Loucy (cell line): ENCODE results near the gene MYH9.

Experiments
- H2AFZ ChIP-seq: fragments of 200-600 bp; sonication (generic); 2 replicates; pipeline ENCODE4 v1.6.0; 2016; ENCODE audit warnings: antibody characterized with exemption, mild to moderate bottlenecking, low read length, moderate library complexity
- H3F3A ChIP-seq: fragments of 200-600 bp; 2 replicates; pipeline ENCODE4 v1.6.0; 2016; ENCODE audit warnings: antibody characterized with exemption, low read depth, mild to moderate bottlenecking
- H3K27me3 ChIP-seq: fragments of 200-600 bp; sonication (generic); 2 replicates; pipeline ENCODE4 v1.6.1; 2014; ENCODE audit warnings: low read length, mild to moderate bottlenecking; ENCODE audit not compliant: insufficient read depth, poor library complexity, severe bottlenecking
- H3K36me3 ChIP-seq: fragments of 200-600 bp; sonication (generic); 2 replicates; pipeline ENCODE4 v1.6.1; 2016; ENCODE audit warnings: low read length; ENCODE audit not compliant: insufficient read depth
- H3K4me1 ChIP-seq: fragments of 200-600 bp; sonication (generic); 2 replicates; pipeline ENCODE4 v1.5.1; 2014; ENCODE audit warnings: low read length, mild to moderate bottlenecking; ENCODE audit not compliant: insufficient read depth, poor library complexity, severe bottlenecking
- H3K4me2 ChIP-seq: fragments of 200-600 bp; sonication (generic); 2 replicates; pipeline ENCODE4 v1.6.0; 2014; ENCODE audit warnings: antibody characterized with exemption, low read length, low read depth, mild to moderate bottlenecking; ENCODE audit not compliant: poor library complexity, severe bottlenecking
- H3K4me3 ChIP-seq: fragments of 200-600 bp; sonication (generic); 2 replicates; pipeline ENCODE4 v1.5.1; 2014; ENCODE audit warnings: low read length, mild to moderate bottlenecking, mixed read lengths; ENCODE audit not compliant: poor library complexity, severe bottlenecking
- H3K79me2 ChIP-seq: fragments of 200-600 bp; sonication (generic); 2 replicates; pipeline ENCODE4 v1.6.1; 2014; ENCODE audit warnings: low read length; ENCODE audit not compliant: insufficient read depth
- H3K9ac ChIP-seq: fragments of 200-600 bp; sonication (generic); 2 replicates; pipeline ENCODE4 v1.6.0; 2014; ENCODE audit warnings: mild to moderate bottlenecking, low read depth, low read length, moderate library complexity; ENCODE audit not compliant: poor library complexity, severe bottlenecking
- H3K9me2 ChIP-seq: fragments of 200-600 bp; sonication (generic); replicated peaks from 2 replicates; pipeline ENCODE4 v1.6.1; 2016; ENCODE audit warnings: low read depth, low read length, mixed read lengths
- H3K9me3 ChIP-seq: fragments of 200-600 bp; sonication (generic); 2 replicates; pipeline ENCODE4 v1.6.1; 2014; ENCODE audit warnings: mild to moderate bottlenecking, antibody characterized with exemption, low read length, low read depth; ENCODE audit not compliant: insufficient read depth
- H4K20me1 ChIP-seq: fragments of 200-600 bp; sonication (generic); 2 replicates; pipeline ENCODE4 v1.6.0; 2014; ENCODE audit warnings: antibody characterized with exemption, low read length, mild to moderate bottlenecking; ENCODE audit not compliant: insufficient read depth, poor library complexity, severe bottlenecking
- EZH2phosphoT487 ChIP-seq: fragments of 200-600 bp; IDR thresholded peaks from 2 replicates; pipeline ENCODE4 v1.6.1; 2018; ENCODE audit warnings: antibody characterized with exemption, mild to moderate bottlenecking, moderate library complexity, borderline replicate concordance
- TF ChIP-seq, protein P1 (sequence below): fragments of 200-600 bp; sonication (generic); conservative IDR thresholded peaks from 2 replicates; pipeline ENCODE4 v1.5.1; 2014; ENCODE audit warnings: mild to moderate bottlenecking, antibody characterized with exemption, low read length

The MYH9 gene

DNA sequence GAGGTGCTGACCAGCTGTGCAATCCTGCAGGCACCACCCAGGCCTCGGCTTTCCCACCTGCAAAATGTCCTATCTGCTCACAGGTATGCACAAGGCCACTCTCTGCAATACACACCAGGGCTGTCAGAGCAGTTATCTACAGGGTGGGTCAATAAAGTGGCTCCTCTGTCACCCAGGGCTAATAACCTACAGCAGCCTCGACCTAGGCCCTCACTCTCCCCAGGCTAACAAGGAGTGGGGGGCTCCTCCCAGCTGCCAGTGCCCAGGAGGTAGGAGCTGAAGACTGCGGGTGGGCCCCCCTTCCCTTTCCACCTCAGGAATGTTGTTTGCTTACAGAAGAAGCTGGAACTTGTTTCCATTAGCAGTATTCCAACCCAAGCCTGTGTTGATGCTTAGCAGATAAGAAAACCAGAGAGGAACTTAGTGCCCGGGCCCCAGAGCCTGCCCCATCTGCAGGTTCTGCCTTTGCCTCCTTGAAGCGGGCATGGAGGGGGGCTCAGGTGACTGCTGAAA lies 26.8 kb downstream of the MYH9 start:
- Histone ChIP-seq H3K4me1 (peaks cover 36% of the 10 kb centered on the region), H3K79me2 (peaks cover 100% of the 10 kb centered on the region), H3K9me2 (no peaks in the 10 kb centered on the region), H3K9ac (no peak overlapping the region), H3K4me3 (no peak overlapping the region), H3K27me3 (no peaks in the 10 kb centered on the region), H3K4me2 (no peak overlapping the region), H3K9me3 (no peaks in the 10 kb centered on the region), H4K20me1 (peaks cover 93% of the 10 kb centered on the region), H2AFZ (no peak overlapping the region), H3F3A (no peaks in the 10 kb centered on the region), H3K36me3 (peaks cover 43% of the 10 kb centered on the region; the same call in 1 of the 2 replicates)
- TF ChIP-seq, protein P1, sequence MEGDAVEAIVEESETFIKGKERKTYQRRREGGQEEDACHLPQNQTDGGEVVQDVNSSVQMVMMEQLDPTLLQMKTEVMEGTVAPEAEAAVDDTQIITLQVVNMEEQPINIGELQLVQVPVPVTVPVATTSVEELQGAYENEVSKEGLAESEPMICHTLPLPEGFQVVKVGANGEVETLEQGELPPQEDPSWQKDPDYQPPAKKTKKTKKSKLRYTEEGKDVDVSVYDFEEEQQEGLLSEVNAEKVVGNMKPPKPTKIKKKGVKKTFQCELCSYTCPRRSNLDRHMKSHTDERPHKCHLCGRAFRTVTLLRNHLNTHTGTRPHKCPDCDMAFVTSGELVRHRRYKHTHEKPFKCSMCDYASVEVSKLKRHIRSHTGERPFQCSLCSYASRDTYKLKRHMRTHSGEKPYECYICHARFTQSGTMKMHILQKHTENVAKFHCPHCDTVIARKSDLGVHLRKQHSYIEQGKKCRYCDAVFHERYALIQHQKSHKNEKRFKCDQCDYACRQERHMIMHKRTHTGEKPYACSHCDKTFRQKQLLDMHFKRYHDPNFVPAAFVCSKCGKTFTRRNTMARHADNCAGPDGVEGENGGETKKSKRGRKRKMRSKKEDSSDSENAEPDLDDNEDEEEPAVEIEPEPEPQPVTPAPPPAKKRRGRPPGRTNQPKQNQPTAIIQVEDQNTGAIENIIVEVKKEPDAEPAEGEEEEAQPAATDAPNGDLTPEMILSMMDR: no peak
- TF ChIP-seq EZH2phosphoT487: no peak

DNA sequence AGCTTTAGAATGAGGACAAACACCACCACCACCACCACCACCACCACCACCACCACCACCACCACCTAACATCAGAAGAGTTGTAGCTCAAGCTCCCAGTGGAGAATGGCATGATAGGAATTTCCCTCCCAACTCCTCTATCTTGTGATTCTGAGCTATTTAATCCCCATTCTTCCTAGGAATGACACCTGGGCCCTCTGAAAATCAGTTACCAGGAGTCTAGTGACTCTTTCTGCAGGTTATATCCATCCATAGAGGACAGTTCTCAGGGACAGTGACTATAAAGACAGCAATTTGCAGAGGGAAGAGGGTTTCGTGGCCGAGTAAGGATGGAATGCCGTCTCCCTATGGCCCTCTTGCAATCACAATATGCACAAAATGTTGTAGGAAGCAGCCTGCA lies 27.8 kb downstream of the MYH9 start:
- Histone ChIP-seq H3K27me3 (no peaks in the 10 kb centered on the region), H4K20me1 (peaks cover 93% of the 10 kb centered on the region), H3K4me3 (no peak overlapping the region), H3K36me3 (peaks cover 43% of the 10 kb centered on the region; the same call in 1 of the 2 replicates), H3K4me1 (peaks cover 33% of the 10 kb centered on the region), H3K79me2 (peaks cover 100% of the 10 kb centered on the region), H3F3A (no peaks in the 10 kb centered on the region), H3K4me2 (no peak overlapping the region), H2AFZ (no peak overlapping the region), H3K9me3 (no peaks in the 10 kb centered on the region), H3K9me2 (no peaks in the 10 kb centered on the region), H3K9ac (no peak overlapping the region)
- TF ChIP-seq EZH2phosphoT487: no peak
- TF ChIP-seq, protein P1: no peak

DNA sequence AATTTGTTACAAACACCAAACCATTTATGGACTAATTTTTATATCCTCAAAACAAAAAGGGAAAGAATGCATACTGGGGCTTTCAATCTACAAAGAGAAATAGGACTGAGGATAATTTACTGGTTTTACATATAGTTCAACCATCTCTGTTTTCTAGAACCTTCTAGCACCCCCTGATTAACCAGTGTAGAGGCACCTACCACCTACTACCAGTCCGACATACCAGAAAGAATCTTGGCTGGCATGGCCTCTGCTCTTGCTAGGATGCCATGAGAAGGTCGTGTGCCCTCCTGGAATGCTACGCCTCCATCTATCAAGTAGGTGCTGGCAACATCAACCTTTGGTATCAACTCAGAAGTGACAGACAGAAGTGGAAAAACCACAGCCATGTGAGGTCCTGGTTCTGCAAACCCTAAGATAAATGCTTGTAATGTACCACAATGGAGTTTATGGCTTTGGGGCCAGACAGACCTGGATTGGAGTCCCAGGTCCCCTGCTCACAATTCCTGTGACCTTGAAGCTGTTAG lies 28.2 kb downstream of the MYH9 start:
- TF ChIP-seq, protein P1: no peak
- TF ChIP-seq EZH2phosphoT487: no peak
- no peaks in the 10 kb centered on the region for H3F3A ChIP-seq
- no peak overlapping the region for H2AFZ ChIP-seq
- H3K27me3 ChIP-seq: no peaks in the 10 kb centered on the region
- no peaks in the 10 kb centered on the region for H3K9me2 ChIP-seq
- no peak overlapping the region for H3K4me2 ChIP-seq
- peaks cover 93% of the 10 kb centered on the region for H4K20me1 ChIP-seq
- peaks cover 100% of the 10 kb centered on the region for H3K79me2 ChIP-seq
- H3K36me3 ChIP-seq: peaks cover 45% of the 10 kb centered on the region; the same call in 1 of the 2 replicates
- H3K4me3 ChIP-seq: no peak overlapping the region
- H3K9me3 ChIP-seq: no peaks in the 10 kb centered on the region
- peaks cover 31% of the 10 kb centered on the region for H3K4me1 ChIP-seq
- H3K9ac ChIP-seq: no peak overlapping the region
